ENCODE measurements around the gene NSD2.
A peak's percentile ranks its signal among the peaks of the same experiment; 100 is the strongest.
"Not testable (repeated sequence)": the region's sequence is repeated elsewhere in the genome, so short reads cannot be mapped to it uniquely, and the experiment has no call there.

Gene NSD2

GRCh38 chr4:2006956-2007653 is 135.9 kb downstream of the NSD2 start:
- DNase-seq (ENCODE audit: low read depth): no peak

GRCh38 chr4:2007804-2008670 is 136.8 kb downstream of the NSD2 start:
- no peak for DNase-seq (ENCODE audit: low read depth)

- no peak for DNase-seq (ENCODE audit: low read depth)
Observed at GRCh38 chr4:2008671-2008920, 137.4 kb downstream of the NSD2 start.

GRCh38 chr4:2008921-2009650 is 137.9 kb downstream of the NSD2 start, which contains the start of gene NELFA:
Gene NELFA, minus strand, starts transcription at chr4:2008974. Its CDS starts 15 bp downstream, at chr4:2008959.
- DNase-seq (ENCODE audit: low read depth): peak; percentile 91

GRCh38 chr4:2009651-2010233 is 138.5 kb downstream of the NSD2 start:
- peak; percentile 16 for DNase-seq (ENCODE audit: low read depth)

- DNase-seq (ENCODE audit: low read depth): no peak
Observed at GRCh38 chr4:2011583-2011982, 140.4 kb downstream of the NSD2 start.

GRCh38 chr4:2015008-2015407 is 143.8 kb downstream of the NSD2 start:
- no peak for DNase-seq (ENCODE audit: low read depth)

- DNase-seq (ENCODE audit: low read depth): not testable (repeated sequence)
Observed at GRCh38 chr4:2021358-2022018, 150.3 kb downstream of the NSD2 start.

- DNase-seq (ENCODE audit: low read depth): no peak
Observed at GRCh38 chr4:2024683-2025082, 153.5 kb downstream of the NSD2 start.

GRCh38 chr4:2025817-2026216 is 154.6 kb downstream of the NSD2 start:
- DNase-seq (ENCODE audit: low read depth): no peak

GRCh38 chr4:2027120-2027519 is 155.9 kb downstream of the NSD2 start:
- not testable (repeated sequence) for DNase-seq (ENCODE audit: low read depth)

- DNase-seq (ENCODE audit: low read depth): not testable (repeated sequence)
Observed at GRCh38 chr4:2031161-2031560, 160.0 kb downstream of the NSD2 start.
